H9 (cell line): ENCODE measurements around the gene DSN1. TPM values are rescaled to one million over a fixed set of nuclear protein-coding genes. Genes with fewer than 3 reads are reported as not detected.

Experiments
- DNase-seq: peaks from one replicate; pipeline ENCODE4 v3.0.0-alpha.2; 2017
- H2AFZ ChIP-seq: one replicate; pipeline ENCODE4 v1.6.1; 2013; ENCODE audit warnings: mild to moderate bottlenecking, low read length, control low read depth, moderate library complexity
- H2AK5ac ChIP-seq: 2 replicates; pipeline ENCODE4 v1.6.1; 2013; ENCODE audit warnings: low read length, control low read depth, mixed read lengths; ENCODE audit not compliant: insufficient read length
- H2BK120ac ChIP-seq: one replicate; pipeline ENCODE4 v1.6.1; 2013; ENCODE audit warnings: low read depth, mild to moderate bottlenecking, low read length, control low read depth, inconsistent platforms; ENCODE audit not compliant: poor library complexity, severe bottlenecking
- H2BK12ac ChIP-seq: 2 replicates; pipeline ENCODE4 v1.6.1; 2013; ENCODE audit warnings: low read length, control low read depth, mixed read lengths, low read depth; ENCODE audit not compliant: insufficient read length
- H2BK15ac ChIP-seq: 2 replicates; pipeline ENCODE4 v1.6.1; 2013; ENCODE audit warnings: low read depth, low read length, control low read depth
- H2BK20ac ChIP-seq: one replicate; pipeline ENCODE4 v1.6.1; 2013; ENCODE audit warnings: low read depth, mild to moderate bottlenecking, low read length, control low read depth, inconsistent platforms; ENCODE audit not compliant: poor library complexity, severe bottlenecking
- H2BK5ac ChIP-seq: 2 replicates; pipeline ENCODE4 v1.6.1; 2013; ENCODE audit warnings: low read length, control low read depth, mixed read lengths; ENCODE audit not compliant: insufficient read length
- H3K14ac ChIP-seq: 2 replicates; pipeline ENCODE4 v1.6.1; 2013; ENCODE audit warnings: low read length, control low read depth; ENCODE audit not compliant: insufficient read depth
- H3K18ac ChIP-seq: 2 replicates; pipeline ENCODE4 v1.6.1; 2013; ENCODE audit warnings: low read depth, mild to moderate bottlenecking, mixed read lengths, low read length, control low read depth; ENCODE audit not compliant: insufficient read length
- H3K23ac ChIP-seq: 2 replicates; pipeline ENCODE4 v1.6.1; 2013; ENCODE audit warnings: low read length, control low read depth, mixed read lengths, low read depth; ENCODE audit not compliant: insufficient read length
- H3K23me2 ChIP-seq: 2 replicates; pipeline ENCODE4 v1.6.1; 2013; ENCODE audit warnings: low read depth, mild to moderate bottlenecking, mixed read lengths, low read length, control low read depth; ENCODE audit not compliant: insufficient read length, poor library complexity, severe bottlenecking
- H3K27ac ChIP-seq: 2 replicates; pipeline ENCODE4 v1.5.1; 2013; ENCODE audit warnings: low read length, control low read depth, mixed read lengths, low read depth; ENCODE audit not compliant: insufficient read length
- H3K27me3 ChIP-seq: 2 replicates; pipeline ENCODE4 v1.6.1; 2013; ENCODE audit warnings: low read length, control low read depth, inconsistent platforms; ENCODE audit not compliant: insufficient read depth
- H3K4ac ChIP-seq: 2 replicates; pipeline ENCODE4 v1.6.1; 2013; ENCODE audit warnings: low read depth, mild to moderate bottlenecking, control low read depth, inconsistent platforms, low read length, moderate library complexity
- H3K4me1 ChIP-seq: 2 replicates; pipeline ENCODE4 v1.6.1; 2013; ENCODE audit warnings: low read length, control low read depth, inconsistent platforms; ENCODE audit not compliant: insufficient read depth
- H3K4me2 ChIP-seq: 2 replicates; pipeline ENCODE4 v1.6.1; 2013; ENCODE audit warnings: low read length, control low read depth, mixed read lengths; ENCODE audit not compliant: insufficient read length, insufficient read depth
- H3K56ac ChIP-seq: 2 replicates; pipeline ENCODE4 v1.6.1; 2013; ENCODE audit warnings: low read depth, mild to moderate bottlenecking, mixed read lengths, low read length, control low read depth; ENCODE audit not compliant: insufficient read length
- H3K79me1 ChIP-seq: 2 replicates; pipeline ENCODE4 v1.6.1; 2013; ENCODE audit warnings: low read depth, mild to moderate bottlenecking, moderate library complexity, low read length, control low read depth, inconsistent platforms; ENCODE audit not compliant: insufficient read depth, poor library complexity, severe bottlenecking
- H3K79me2 ChIP-seq: 2 replicates; pipeline ENCODE4 v1.6.1; 2013; ENCODE audit warnings: low read length, control low read depth, inconsistent platforms; ENCODE audit not compliant: insufficient read depth
- H3K9ac ChIP-seq: 2 replicates; pipeline ENCODE4 v1.6.1; 2013; ENCODE audit warnings: low read length, control low read depth, mixed read lengths; ENCODE audit not compliant: insufficient read length; ENCODE audit errors: extremely low read depth
- H3K9me3 ChIP-seq: one replicate; pipeline ENCODE4 v1.6.1; 2013; ENCODE audit warnings: low read depth, low read length, inconsistent platforms; ENCODE audit not compliant: control insufficient read depth
- H3T11ph ChIP-seq: one replicate; pipeline ENCODE4 v1.6.1; 2013; ENCODE audit warnings: mild to moderate bottlenecking, low read length, control low read depth, inconsistent platforms
- H4K20me1 ChIP-seq: one replicate; pipeline ENCODE4 v1.6.1; 2013; ENCODE audit not compliant: control insufficient read depth, insufficient read length, insufficient read depth
- H4K5ac ChIP-seq: 2 replicates; pipeline ENCODE4 v1.6.1; 2013; ENCODE audit warnings: low read depth, mild to moderate bottlenecking, mixed read lengths, low read length, control low read depth; ENCODE audit not compliant: insufficient read length
- H4K8ac ChIP-seq: replicated peaks from 2 replicates; pipeline ENCODE4 v1.6.1; 2013; ENCODE audit warnings: low read length, control low read depth, mixed read lengths, low read depth; ENCODE audit not compliant: insufficient read length
- H4K91ac ChIP-seq: 2 replicates; pipeline ENCODE4 v1.6.1; 2013; ENCODE audit warnings: low read depth, mild to moderate bottlenecking, moderate library complexity, mixed read lengths, low read length, control low read depth; ENCODE audit not compliant: insufficient read length
- H3K27ac Mint-ChIP-seq, 3 experiments: 2 replicates in 2 of 3; 3 replicates in 1 of 3; pipeline ENCODE4 v1.8.0; 2020 to 2021; ENCODE audit warnings: mixed read lengths in 3 of 3, mild to moderate bottlenecking in 1 of 3, moderate library complexity in 1 of 3
- H3K27me3 Mint-ChIP-seq: 2 replicates; pipeline ENCODE4 v1.8.0; 2021; ENCODE audit warnings: low read depth, mild to moderate bottlenecking, moderate library complexity, mixed read lengths
- H3K36me3 Mint-ChIP-seq, 3 experiments: 2 replicates in 2 of 3; 3 replicates in 1 of 3; pipeline ENCODE4 v1.8.0; 2020 to 2021; ENCODE audit warnings: low read depth in 3 of 3, mixed read lengths in 3 of 3; ENCODE audit not compliant: insufficient read depth in 1 of 3
- H3K4me1 Mint-ChIP-seq, 2 experiments: 2 replicates each; pipeline ENCODE4 v1.8.0; 2020; ENCODE audit warnings: mixed read lengths in 2 of 2
- H3K4me3 Mint-ChIP-seq, 2 experiments: 2 replicates in 1 of 2; 3 replicates in 1 of 2; pipeline ENCODE4 v1.8.0; 2020 to 2021; ENCODE audit warnings: mild to moderate bottlenecking in 2 of 2, mixed read lengths in 2 of 2, moderate library complexity in 1 of 2
- H3K9me3 Mint-ChIP-seq, 2 experiments: 2 replicates in 1 of 2; 3 replicates in 1 of 2; pipeline ENCODE4 v1.8.0; 2020; ENCODE audit warnings: mild to moderate bottlenecking in 2 of 2, mixed read lengths in 2 of 2, moderate library complexity in 1 of 2
- CTCF ChIP-seq: fragments of 200-600 bp; sonication (generic); conservative IDR thresholded peaks from 3 replicates; pipeline ENCODE4 v1.8.0; 2021; ENCODE audit warnings: antibody characterized with exemption, mild to moderate bottlenecking
- WGBS: extraction: QIAGEN DNeasy Blood & Tissue Kit; methylation state at CpG from one replicate; pipeline ENCODE4 v1.1.7; 2013; ENCODE audit warnings: missing lambda C conversion rate, low lambda C conversion rate, mixed read lengths; ENCODE audit not compliant: insufficient read length; ENCODE audit errors: extremely low coverage; 5-methylcytosine and 5-hydroxymethylcytosine counted together
- total RNA-seq: library from RNA; stranded (reverse); gene quantifications from 2 replicates; pipeline ENCODE4 v1.2.1, GENCODE V29; 2021

Gene DSN1
- total RNA-seq, 1 experiment from 2014 or later, result 22.8 TPM

DNA sequence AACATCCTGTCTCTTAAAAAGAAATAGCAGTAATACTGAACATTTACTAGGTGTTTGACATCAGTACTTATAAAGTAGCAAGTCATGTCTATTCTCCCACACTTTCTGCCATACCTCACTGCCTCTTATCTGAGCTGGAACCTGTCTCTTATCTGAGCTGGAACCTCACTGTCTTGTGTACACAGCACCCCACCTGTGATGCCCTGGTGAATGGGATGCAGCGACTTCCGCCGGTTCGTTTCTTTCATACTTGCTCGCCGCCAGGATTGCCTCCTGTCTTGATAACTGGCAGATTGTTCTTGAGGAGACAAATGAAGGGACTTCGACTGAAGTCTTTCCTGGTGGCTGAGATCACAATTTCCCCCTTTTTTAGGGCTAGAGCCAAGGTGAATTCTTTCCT, 2.9 kb downstream of the DSN1 start:
- H2AK5ac ChIP-seq, result no peak overlapping the region
- H2BK12ac ChIP-seq, result no peak overlapping the region
- no peak overlapping the region for H4K5ac ChIP-seq
- H3K23me2 ChIP-seq, result peaks cover 11% of the 10 kb centered on the region
- H3K4me2 ChIP-seq, result no peak overlapping the region
- no peak overlapping the region for H3K18ac ChIP-seq
- no peak overlapping the region for H3K14ac ChIP-seq
- H3K27ac ChIP-seq, result no peak overlapping the region
- no peak overlapping the region for H2BK20ac ChIP-seq
- H3K4me1 Mint-ChIP-seq, result peaks cover 8 to 11% of the 10 kb centered on the region in 2 experiments
- WGBS, result no CpG with 5 or more reads among the region's 7 CpGs
- no peak overlapping the region for H3T11ph ChIP-seq
- DNase-seq, result no peak
- no peak overlapping the region for H3K56ac ChIP-seq
- no peaks in the 10 kb centered on the region for H3K27me3 ChIP-seq
- H3K27ac Mint-ChIP-seq, result no peak overlapping the region; a peak in 1 of 7 replicates
- H2BK5ac ChIP-seq, result no peak overlapping the region
- no peaks in the 10 kb centered on the region for H3K79me1 ChIP-seq
- H3K9ac ChIP-seq, result no peak overlapping the region
- H2BK15ac ChIP-seq, result no peak overlapping the region
- H3K4ac ChIP-seq, result no peak overlapping the region
- H3K4me1 ChIP-seq, result no peaks in the 10 kb centered on the region; the same call in 1 of the 2 replicates
- no peak overlapping the region for H4K8ac ChIP-seq
- peaks cover 0 to 44% (median 38%) of the 10 kb centered on the region in 3 experiments for H3K36me3 Mint-ChIP-seq
- H3K9me3 ChIP-seq, result no peaks in the 10 kb centered on the region
- H3K4me3 Mint-ChIP-seq, result no peak overlapping the region
- H4K20me1 ChIP-seq, result no peaks in the 10 kb centered on the region
- H3K9me3 Mint-ChIP-seq, result peaks cover 0 to 1% of the 10 kb centered on the region in 2 experiments; a peak in 2 of 5 replicates
- no peaks in the 10 kb centered on the region for H3K79me2 ChIP-seq
- no peak overlapping the region for H4K91ac ChIP-seq
- H3K23ac ChIP-seq, result no peak overlapping the region
- no peak for TF ChIP-seq CTCF
- H3K27me3 Mint-ChIP-seq, result no peaks in the 10 kb centered on the region; the same call in 1 of the 2 replicates
- no peak overlapping the region for H2AFZ ChIP-seq
- H2BK120ac ChIP-seq, result no peak overlapping the region
